HG02970 (cell line): ENCODE measurements around the gene DUSP21.
"Not testable (repeated sequence)": the region's sequence is repeated elsewhere in the genome, so short reads cannot be mapped to it uniquely, and the experiment has no call there.

Experiments used
- ATAC-seq: cut with Tn5 transposase; IDR thresholded peaks from one replicate; pipeline ENCODE4 v1.9.1; 2021; ENCODE audit warnings: mild to moderate bottlenecking, moderate library complexity, moderate number of reproducible peaks; ENCODE audit not compliant: unreplicated experiment, low FRiP score

DUSP21 gene

GRCh38 chrX:44843753-44844152 lies at the start of gene DUSP21:
Gene DUSP21 (plus strand): TSS chrX:44844021. CDS start chrX:44844133, 112 bp downstream.
- ATAC-seq, result no peak

- ATAC-seq, result no peak
Observed at GRCh38 chrX:44795945-44796450, 47.8 kb upstream of the DUSP21 start.

- ATAC-seq, result no peak
Observed at GRCh38 chrX:44802613-44803012, 41.2 kb upstream of the DUSP21 start.

- ATAC-seq, result no peak
Observed at GRCh38 chrX:44815681-44816080, 28.1 kb upstream of the DUSP21 start.

- ATAC-seq, result no peak
Observed at GRCh38 chrX:44816367-44816766, 27.5 kb upstream of the DUSP21 start.

- no peak for ATAC-seq
Observed at GRCh38 chrX:44817029-44817428, 26.8 kb upstream of the DUSP21 start.

- ATAC-seq, result no peak
Observed at GRCh38 chrX:44822601-44823000, 21.2 kb upstream of the DUSP21 start.

GRCh38 chrX:44823193-44823592 lies 20.6 kb upstream of the DUSP21 start:
- not testable (repeated sequence) for ATAC-seq

GRCh38 chrX:44828008-44828605 lies 15.7 kb upstream of the DUSP21 start:
- no peak for ATAC-seq

GRCh38 chrX:44829832-44830231 lies 14.0 kb upstream of the DUSP21 start:
- ATAC-seq, result no peak

GRCh38 chrX:44842550-44843317 lies 1.1 kb upstream of the DUSP21 start:
- no peak for ATAC-seq

- no peak for ATAC-seq
Observed at GRCh38 chrX:44843318-44843702, 511 bp upstream of the DUSP21 start.

- no peak for ATAC-seq
Observed at GRCh38 chrX:44844204-44844603, 383 bp downstream of the DUSP21 start.

GRCh38 chrX:44850891-44851290 lies 7.1 kb downstream of the DUSP21 start:
- ATAC-seq, result not testable (repeated sequence)

GRCh38 chrX:44871114-44871645 lies 27.4 kb downstream of the DUSP21 start:
- no peak for ATAC-seq

GRCh38 chrX:44871931-44872820 lies 28.4 kb downstream of the DUSP21 start:
- no peak for ATAC-seq

GRCh38 chrX:44872821-44873414 lies 29.1 kb downstream of the DUSP21 start, which contains the start of gene KDM6A:
Gene KDM6A (plus strand): TSS chrX:44873188. CDS start chrX:44873552, 364 bp downstream.
- peak; percentile 93 for ATAC-seq

- ATAC-seq, result peak; percentile 10
Observed at GRCh38 chrX:44873415-44874276, 29.8 kb downstream of the DUSP21 start.
